Dermis blood vessel endothelial cell (primary cell): ENCODE measurements around the gene PEDS1. TPM values are rescaled to one million over a fixed set of nuclear protein-coding genes. Genes with fewer than 3 reads are reported as not detected.
"Not testable (repeated sequence)": the region's sequence is repeated elsewhere in the genome, so short reads cannot be mapped to it uniquely, and the experiment has no call there.

Source experiments
- DNase-seq: peaks from one replicate; pipeline ENCODE4 v3.0.0; 2010
- total RNA-seq: library from RNA; depleted of rRNA; stranded (reverse); fragments of >200 nt; gene quantifications from 2 replicates; pipeline ENCODE4 v1.2.3, GENCODE V29; 2014

The PEDS1 gene
- 17.2 and 20.8 TPM in 2 replicates for total RNA-seq

- DNase-seq, result peak; percentile 93
Measured at GRCh38 chr20:50153500-50154377, at the start of gene PEDS1. TSS of gene PEDS1 (minus strand) at chr20:50153723. CDS start at chr20:50153637, 86 bp downstream.

- DNase-seq, result no peak
Measured at GRCh38 chr20:50202677-50203076, 49.2 kb upstream of the PEDS1 start.

DNA sequence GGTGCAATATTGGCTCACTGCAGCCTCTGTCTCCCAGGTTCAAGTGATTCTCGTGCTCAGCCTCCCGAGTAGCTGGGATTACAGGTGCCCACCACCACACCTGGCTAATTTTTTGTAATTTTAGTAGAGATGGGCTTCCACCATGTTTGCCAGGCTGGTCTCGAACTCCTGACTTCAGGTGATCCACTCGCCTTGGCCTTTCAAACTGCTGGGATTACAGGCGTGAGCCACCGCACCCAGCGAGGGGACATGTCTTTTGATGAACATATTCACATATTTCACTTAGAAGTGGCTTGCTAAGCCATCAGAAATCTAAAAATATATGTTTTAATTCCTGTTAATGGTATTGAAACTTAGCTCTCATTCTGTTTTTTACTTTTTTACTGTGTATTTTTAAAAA, 48.2 kb upstream of the PEDS1 start:
- DNase-seq, result not testable (repeated sequence)

DNA sequence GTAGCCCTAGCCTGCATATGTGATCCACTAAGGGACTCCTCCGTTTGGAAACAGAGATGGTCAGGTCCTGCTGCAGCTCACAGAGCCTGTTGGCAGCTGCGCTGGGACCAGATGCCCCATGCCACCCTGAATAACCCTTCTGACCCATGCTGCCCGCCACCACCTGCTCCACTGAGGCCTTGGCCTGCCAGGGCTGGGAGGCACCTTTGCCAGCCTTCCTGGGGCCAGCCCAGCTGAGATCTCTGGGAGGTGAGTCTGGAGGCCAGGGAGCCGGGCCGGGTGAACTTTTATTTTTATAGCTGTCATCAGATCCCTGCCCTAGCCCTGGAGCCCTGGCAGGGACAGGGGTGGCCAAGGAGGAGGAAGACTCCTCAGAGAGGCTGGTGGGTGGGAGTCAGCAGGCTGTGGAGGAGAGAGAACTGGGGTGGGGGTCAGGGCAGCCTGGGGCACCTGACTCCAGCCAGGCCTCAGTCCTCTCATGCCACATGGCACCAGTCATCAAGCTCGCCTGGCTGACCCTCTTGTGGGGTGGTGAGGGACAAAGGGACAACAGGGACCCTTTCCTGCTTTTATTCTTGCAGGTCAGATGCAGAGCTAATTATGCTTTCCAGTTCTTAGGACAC, 47.1 kb upstream of the PEDS1 start:
- no peak for DNase-seq

DNA sequence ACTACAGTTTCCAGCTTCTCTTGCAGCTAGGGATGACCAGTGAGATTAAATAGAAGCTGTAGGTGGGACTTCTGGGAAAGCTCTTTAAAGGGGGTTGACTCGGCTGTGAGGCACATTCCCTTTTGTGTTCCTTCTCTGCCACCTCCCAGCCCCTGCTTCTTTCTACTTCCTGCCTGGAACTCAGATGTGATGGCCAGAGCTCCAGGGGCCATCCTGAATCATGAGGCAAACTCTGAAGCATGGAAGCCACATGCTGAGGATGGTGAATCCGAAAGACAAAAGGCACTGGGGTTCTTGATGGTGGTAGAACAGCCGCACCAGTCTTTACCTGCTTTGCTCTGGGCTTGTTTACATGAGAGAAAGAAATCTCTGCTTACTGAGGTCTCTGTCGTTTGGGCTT, 46.2 kb upstream of the PEDS1 start:
- DNase-seq, result no peak

DNA sequence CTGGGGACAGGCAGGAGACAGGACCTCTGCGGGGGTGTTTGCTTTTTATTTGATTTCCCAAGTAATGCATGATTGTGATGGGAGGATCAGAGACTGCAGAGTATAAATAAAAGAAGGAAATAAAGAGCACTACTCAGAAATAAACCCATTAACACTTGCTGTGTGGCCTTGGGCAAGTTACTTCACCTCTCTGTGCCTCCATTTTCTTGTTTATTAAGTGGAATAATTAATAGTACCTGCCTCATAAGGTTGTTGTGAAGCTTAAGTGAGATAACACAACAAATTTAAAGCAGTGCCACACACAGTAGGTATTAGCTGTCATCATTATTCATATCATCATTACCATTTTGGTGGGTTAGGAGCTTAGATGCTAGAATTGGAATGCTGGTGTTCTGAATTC, 45.2 kb upstream of the PEDS1 start:
- no peak for DNase-seq

DNA sequence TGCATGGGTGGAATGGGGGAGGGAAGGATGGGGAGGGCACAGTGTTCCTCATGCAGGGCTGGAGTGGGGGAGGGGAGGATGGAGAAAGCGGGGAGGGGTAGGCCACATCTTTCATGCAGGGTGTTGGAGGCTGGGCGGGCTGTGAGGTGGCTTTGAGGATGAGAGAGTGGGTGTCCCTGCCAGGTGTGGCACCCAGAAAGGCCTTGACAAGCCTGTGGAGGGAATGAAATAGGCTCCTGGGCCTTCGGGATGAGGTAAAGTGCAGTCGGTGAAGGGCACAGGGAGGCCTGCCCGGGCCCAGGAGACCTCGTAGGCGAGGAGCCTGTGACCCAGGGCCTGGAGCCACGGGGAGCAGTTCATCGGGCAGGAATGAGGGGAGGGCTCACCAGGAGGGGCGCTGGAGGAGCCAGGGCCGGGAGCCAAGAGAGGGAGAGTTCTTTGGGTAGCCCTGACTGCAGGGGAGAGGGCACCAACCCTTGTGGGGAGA, 44.7 kb upstream of the PEDS1 start:
- no peak for DNase-seq

DNA sequence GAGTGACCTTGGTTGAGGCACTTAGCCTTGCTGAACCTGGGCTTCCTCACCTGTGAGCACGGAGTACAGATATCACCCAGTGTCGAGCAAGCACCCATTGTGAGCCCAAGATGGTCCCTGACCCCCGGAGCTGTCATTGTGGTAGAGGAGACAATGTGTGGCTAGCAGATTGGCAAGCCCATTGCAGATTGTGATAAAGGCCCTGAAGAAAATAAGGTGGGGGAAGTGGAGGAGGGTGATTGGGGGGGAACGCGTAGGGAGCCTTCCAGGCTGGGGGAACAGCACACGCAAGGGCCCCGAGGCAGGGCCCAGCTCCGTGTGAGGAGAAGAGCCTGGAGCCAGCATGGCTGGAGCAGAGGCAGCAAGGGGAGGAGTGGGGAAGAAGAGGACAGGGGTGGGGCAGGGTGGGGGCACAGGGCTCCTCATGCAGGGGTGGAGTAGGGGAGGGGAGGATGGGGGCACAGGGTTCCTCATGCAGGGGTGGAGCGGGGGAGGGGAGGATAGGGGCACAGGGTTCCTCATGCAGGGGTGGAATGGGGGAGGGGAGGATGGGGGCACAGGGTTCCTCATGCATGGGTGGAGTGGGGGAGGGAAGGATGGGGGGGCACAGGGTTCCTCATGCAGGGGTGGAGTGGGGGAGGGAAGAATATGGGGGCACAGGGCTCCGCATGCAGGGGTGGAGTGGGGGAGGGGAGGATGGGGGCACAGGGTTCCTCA, 44.1 kb upstream of the PEDS1 start:
- DNase-seq, result no peak

GRCh38 chr20:50196896-50197295, 43.4 kb upstream of the PEDS1 start:
- DNase-seq, result no peak

DNA sequence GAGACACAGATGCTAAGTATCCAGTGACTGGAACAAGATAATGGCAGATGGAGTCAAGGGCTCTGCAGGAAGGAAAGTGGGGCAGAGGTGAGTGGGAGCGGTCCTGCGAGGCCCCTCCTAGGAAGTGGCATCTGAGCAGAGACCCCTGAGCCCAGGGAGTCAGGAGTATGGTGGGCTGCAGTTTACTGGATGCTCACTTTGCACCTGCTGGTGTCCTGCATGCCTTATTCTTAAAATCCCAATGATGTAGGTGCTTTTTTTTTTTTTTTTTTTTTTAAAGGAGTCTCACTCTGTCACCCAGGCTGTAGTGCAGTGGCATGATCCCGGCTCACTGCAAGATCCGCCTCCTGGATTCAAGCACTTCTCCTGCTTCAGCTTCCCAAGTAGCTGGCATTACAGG, 42.7 kb upstream of the PEDS1 start:
- DNase-seq, result no peak

GRCh38 chr20:50195524-50196120, 42.1 kb upstream of the PEDS1 start:
- no peak for DNase-seq

DNA sequence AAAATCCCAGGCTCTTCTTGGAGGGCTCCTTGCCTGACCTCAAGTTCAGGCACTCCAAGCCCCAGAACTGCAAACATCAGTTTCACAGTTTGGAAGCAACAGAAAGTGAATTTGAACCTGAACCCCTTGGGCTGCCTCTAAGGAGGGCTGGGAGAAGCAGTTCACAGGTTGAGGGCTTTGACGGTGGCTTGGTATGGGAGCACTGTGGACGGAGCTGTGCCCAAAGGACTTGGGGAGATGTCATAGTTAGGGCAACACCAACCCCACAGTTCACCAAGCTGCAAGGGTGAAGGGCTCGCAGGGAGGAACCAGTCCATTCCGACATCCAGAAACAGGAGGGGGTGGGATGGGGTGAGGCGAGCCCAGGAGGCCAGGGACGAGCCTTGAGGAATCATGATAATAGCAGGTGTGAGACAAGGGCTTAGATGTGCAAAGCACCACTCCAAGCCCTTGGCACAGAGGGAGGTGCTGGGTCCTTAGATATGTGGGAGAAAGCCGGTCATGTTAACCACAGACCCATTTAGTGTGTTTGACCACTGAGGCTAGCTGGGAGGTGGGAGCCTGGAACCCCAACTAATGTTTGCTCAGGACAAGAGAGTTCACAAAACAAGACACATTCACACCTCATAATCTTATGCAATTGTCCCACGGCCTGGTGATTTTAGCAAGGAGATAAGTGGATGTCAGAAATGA, 41.5 kb upstream of the PEDS1 start:
- no peak for DNase-seq

GRCh38 chr20:50194422-50194830, 40.9 kb upstream of the PEDS1 start:
- DNase-seq, result no peak

DNA sequence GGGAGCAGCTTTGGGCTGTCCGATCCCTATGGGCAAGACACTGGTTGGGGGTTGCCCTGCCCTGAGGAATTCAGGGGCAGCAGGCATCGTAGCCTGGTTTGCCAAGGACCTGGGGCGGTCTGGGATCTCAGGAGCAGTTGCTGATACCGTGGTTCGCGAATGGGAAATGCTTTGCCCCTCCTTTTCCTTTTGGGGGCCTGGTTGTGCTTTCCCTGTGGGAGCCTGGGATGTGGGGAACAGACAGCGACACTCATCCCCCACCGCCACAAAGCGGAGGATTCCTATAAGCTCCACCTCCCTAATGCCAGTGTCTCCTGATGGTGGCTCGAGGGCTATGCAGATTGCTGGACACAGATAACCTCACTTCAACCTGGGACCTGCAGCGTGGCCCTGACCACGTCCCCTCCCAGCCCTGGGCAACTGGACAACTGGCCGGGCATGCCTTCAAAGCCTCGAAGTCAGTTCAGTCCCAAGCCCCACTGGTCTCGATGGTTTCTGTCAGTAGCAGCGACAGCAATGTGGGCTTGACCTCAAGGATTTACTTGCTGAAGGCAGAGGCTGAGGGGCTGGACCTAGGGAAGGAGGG, 40.4 kb upstream of the PEDS1 start:
- no peak for DNase-seq

- no peak for DNase-seq
Measured at GRCh38 chr20:50193199-50193835, 39.8 kb upstream of the PEDS1 start.

DNA sequence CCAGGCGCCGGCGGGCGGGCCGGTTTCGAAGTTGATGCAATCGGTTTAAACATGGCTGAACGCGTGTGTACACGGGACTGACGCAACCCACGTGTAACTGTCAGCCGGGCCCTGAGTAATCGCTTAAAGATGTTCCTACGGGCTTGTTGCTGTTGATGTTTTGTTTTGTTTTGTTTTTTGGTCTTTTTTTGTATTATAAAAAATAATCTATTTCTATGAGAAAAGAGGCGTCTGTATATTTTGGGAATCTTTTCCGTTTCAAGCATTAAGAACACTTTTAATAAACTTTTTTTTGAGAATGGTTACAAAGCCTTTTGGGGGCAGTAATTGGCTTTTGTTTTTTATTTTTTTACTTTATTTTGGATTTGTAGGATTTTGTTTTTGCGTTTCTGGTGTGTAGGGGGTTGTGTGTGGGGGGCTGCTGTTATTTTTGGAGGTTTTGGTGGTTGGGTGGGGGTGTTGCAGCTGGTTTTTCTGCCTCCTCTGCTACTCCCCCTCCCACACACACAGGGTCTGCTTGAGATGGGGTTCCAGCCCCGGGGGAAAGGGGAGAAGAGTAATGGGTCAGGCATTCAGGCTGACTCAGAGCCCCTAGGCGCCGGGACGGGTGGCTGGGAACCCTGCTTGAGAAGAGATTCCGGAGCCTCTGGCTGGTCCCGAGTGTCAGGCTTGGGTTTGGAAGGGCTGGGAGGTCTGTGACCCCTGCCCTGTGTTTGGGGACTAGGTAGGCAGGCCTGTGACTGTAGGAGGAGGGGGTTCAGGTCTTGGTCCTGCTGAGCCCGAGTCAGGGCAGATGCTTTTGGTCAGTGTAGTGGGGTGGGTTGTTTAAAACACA, 39.1 kb upstream of the PEDS1 start:
- peak; percentile 88 for DNase-seq

GRCh38 chr20:50191544-50192363, 38.2 kb upstream of the PEDS1 start:
- DNase-seq, result peak; percentile 76

DNA sequence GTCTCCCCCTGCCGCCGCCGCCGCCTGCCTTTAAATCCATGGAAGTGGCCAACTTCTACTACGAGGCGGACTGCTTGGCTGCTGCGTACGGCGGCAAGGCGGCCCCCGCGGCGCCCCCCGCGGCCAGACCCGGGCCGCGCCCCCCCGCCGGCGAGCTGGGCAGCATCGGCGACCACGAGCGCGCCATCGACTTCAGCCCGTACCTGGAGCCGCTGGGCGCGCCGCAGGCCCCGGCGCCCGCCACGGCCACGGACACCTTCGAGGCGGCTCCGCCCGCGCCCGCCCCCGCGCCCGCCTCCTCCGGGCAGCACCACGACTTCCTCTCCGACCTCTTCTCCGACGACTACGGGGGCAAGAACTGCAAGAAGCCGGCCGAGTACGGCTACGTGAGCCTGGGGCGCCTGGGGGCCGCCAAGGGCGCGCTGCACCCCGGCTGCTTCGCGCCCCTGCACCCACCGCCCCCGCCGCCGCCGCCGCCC, 37.6 kb upstream of the PEDS1 start:
- peak; percentile 50 for DNase-seq
